IPS-20b (cell line): Measurements from ENCODE around the gene PRR23A.

ENCODE experiments used
- H3K27ac ChIP-seq: one replicate; pipeline ENCODE4 v1.5.1; 2013; ENCODE audit warnings: low read length
- H3K27me3 ChIP-seq: 2 replicates; pipeline ENCODE4 v1.6.1; 2013; ENCODE audit warnings: mild to moderate bottlenecking, low read length, inconsistent platforms; ENCODE audit not compliant: insufficient read depth
- H3K36me3 ChIP-seq: 2 replicates; pipeline ENCODE4 v1.6.1; 2013; ENCODE audit warnings: low read depth, mild to moderate bottlenecking, inconsistent platforms, low read length, moderate library complexity; ENCODE audit not compliant: insufficient read depth
- H3K4me1 ChIP-seq: 2 replicates; pipeline ENCODE4 v1.6.1; 2013; ENCODE audit warnings: mild to moderate bottlenecking, control low read depth, inconsistent platforms, low read length, moderate library complexity; ENCODE audit not compliant: insufficient read depth
- H3K4me3 ChIP-seq: 2 replicates; pipeline ENCODE4 v1.5.1; 2013; ENCODE audit warnings: mild to moderate bottlenecking, low read length, inconsistent platforms
- H3K9ac ChIP-seq: 2 replicates; pipeline ENCODE4 v1.6.1; 2013; ENCODE audit warnings: low read depth, mild to moderate bottlenecking, inconsistent platforms, low read length, moderate library complexity
- H3K9me3 ChIP-seq: 2 replicates; pipeline ENCODE4 v1.6.1; 2013; ENCODE audit warnings: mild to moderate bottlenecking, low read depth, low read length, inconsistent platforms; ENCODE audit not compliant: insufficient read depth

The PRR23A gene

GRCh38 chr3:139016430-139017048 lies 10.5 kb upstream of the PRR23A start:
- Histone ChIP-seq H3K27me3 (no peaks in the 10 kb centered on the region), H3K9ac (no peak overlapping the region), H3K27ac (no peak overlapping the region), H3K36me3 (no peaks in the 10 kb centered on the region), H3K9me3 (peaks cover 4% of the 10 kb centered on the region; the same call in 1 of the 2 replicates), H3K4me1 (no peaks in the 10 kb centered on the region), H3K4me3 (no peak overlapping the region)

DNA sequence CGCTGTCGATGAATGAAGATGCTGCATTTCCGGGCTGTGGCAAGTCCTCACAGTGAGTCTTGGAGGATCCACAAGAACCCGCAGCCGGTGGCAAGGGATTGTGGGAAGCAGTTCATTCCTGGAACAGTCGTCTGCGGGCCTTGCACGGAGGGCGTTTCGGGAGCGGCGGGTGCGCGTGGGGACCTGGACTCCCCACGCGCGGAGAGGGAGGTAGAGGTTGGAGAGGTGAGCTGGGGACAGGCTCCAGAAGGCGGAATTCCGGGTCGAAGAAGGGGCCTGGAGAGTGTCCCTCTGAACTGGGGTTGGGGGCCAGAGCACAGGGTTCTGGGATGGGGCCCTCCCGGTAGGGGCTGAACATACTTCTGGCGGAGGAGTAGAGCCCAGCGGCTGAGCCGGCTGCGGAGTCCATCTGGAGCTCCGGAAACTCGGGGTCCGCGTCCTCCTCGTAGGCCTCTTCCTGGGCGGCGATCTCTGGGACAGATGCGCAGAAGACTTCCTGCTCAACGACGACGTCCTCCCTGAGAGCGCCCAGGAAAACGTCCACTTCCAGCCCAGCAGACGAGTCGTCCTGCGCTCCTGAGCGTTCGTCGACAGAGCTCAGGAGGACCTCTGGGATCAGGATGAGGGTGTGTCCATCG lies 593 bp downstream of the PRR23A start:
- no peak overlapping the region for H3K9ac ChIP-seq
- peaks cover 6% of the 10 kb centered on the region for H3K9me3 ChIP-seq
- no peaks in the 10 kb centered on the region for H3K4me1 ChIP-seq
- H3K27ac ChIP-seq: no peak overlapping the region
- H3K27me3 ChIP-seq: no peaks in the 10 kb centered on the region
- H3K4me3 ChIP-seq: no peak overlapping the region
- no peaks in the 10 kb centered on the region for H3K36me3 ChIP-seq

GRCh38 chr3:138995706-138996105 lies 10.4 kb downstream of the PRR23A start:
- no peaks in the 10 kb centered on the region for H3K9me3 ChIP-seq
- no peaks in the 10 kb centered on the region for H3K36me3 ChIP-seq
- H3K27me3 ChIP-seq: 0 out of 2 replicates have a peak, but pooled peaks cover 4% of the 10 kb centered on the region
- no peaks in the 10 kb centered on the region for H3K4me1 ChIP-seq
- H3K9ac ChIP-seq: no peak overlapping the region
- H3K27ac ChIP-seq: no peak overlapping the region
- H3K4me3 ChIP-seq: no peak overlapping the region

DNA sequence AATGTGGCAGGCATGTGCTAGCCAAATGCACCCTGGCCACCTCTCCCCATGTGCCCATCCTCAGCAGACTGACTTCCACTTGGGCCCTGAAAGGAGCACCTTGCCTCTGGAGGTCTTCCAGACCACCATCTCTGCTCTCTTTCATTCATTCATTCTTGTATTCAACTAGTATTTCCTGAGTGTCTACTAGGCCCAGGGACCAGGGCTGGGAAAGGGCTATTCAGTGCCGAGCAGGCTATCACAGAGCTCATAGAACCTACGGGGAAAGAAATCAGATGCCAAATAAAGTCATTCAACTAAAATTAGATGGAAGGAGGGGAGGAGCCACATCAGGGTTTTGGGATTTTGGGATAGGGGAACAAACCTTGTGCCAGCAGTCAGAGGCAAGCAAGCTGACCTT lies 18.9 kb downstream of the PRR23A start:
- no peaks in the 10 kb centered on the region for H3K4me1 ChIP-seq
- no peak overlapping the region for H3K4me3 ChIP-seq
- H3K27ac ChIP-seq: no peak overlapping the region
- H3K9me3 ChIP-seq: no peaks in the 10 kb centered on the region
- no peak overlapping the region for H3K9ac ChIP-seq
- 0 out of 2 replicates have a peak, but pooled peaks cover under 1% of the 10 kb centered on the region for H3K27me3 ChIP-seq
- H3K36me3 ChIP-seq: no peaks in the 10 kb centered on the region

- Histone ChIP-seq H3K9me3 (no peaks in the 10 kb centered on the region), H3K36me3 (no peaks in the 10 kb centered on the region), H3K9ac (no peak overlapping the region), H3K27me3 (no peaks in the 10 kb centered on the region; the same call in 1 of the 2 replicates), H3K4me1 (no peaks in the 10 kb centered on the region), H3K27ac (no peak overlapping the region), H3K4me3 (no peak overlapping the region)
Observed at GRCh38 chr3:138985932-138986331, 20.1 kb downstream of the PRR23A start.

GRCh38 chr3:138984816-138985215 lies 21.3 kb downstream of the PRR23A start:
- H3K9ac ChIP-seq: no peak overlapping the region
- H3K27ac ChIP-seq: no peak overlapping the region
- no peaks in the 10 kb centered on the region for H3K9me3 ChIP-seq
- no peak overlapping the region for H3K4me3 ChIP-seq
- H3K27me3 ChIP-seq: no peaks in the 10 kb centered on the region; the same call in 1 of the 2 replicates
- no peaks in the 10 kb centered on the region for H3K36me3 ChIP-seq
- H3K4me1 ChIP-seq: no peaks in the 10 kb centered on the region

GRCh38 chr3:138976047-138976446 lies 30.0 kb downstream of the PRR23A start:
- H3K4me1 ChIP-seq: no peaks in the 10 kb centered on the region
- H3K9ac ChIP-seq: no peak overlapping the region
- no peaks in the 10 kb centered on the region for H3K9me3 ChIP-seq
- H3K27ac ChIP-seq: no peak overlapping the region
- no peaks in the 10 kb centered on the region for H3K36me3 ChIP-seq
- no peaks in the 10 kb centered on the region; the same call in 1 of the 2 replicates for H3K27me3 ChIP-seq
- no peak overlapping the region for H3K4me3 ChIP-seq

DNA sequence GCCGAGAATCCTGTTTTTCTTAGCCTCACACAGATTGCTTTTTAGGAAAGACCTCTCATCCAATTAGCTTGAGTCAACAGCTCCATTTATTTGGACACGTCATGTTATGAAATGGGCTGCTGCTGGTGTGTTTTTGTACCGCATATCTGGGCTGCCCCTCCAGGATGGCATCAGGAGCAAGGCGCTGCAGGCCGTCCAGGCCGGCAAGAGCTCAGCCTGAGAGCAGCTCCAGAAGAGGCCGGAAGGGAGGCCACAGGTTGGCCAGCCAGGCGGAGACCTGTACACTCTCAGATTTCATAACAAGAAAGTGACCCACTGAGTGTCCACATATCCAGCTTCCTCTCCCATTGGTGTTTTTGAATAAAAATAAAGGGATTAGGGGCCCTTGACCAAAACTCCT lies 30.7 kb downstream of the PRR23A start:
- Histone ChIP-seq H3K4me3 (no peak overlapping the region), H3K27ac (no peak overlapping the region), H3K4me1 (no peaks in the 10 kb centered on the region), H3K9me3 (no peaks in the 10 kb centered on the region), H3K27me3 (no peaks in the 10 kb centered on the region), H3K9ac (no peak overlapping the region), H3K36me3 (no peaks in the 10 kb centered on the region)

DNA sequence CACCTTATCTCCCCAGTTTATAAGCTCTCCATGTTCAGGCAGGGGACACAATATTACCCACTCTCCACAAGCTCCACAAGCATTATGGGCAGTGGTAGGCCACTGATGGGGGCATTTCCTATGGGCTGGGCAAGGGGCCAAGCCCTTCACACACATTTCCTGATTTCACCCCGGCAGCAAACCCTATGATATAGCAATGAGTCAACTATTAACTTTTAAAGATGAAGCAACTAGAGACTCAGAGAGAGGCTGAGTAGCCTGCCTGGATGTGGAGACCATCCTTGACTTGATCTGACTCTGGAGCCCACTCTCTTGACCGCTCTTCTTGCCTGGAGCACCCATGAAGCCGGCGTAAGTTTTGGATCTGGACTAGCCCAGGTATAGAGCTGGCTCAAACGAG lies 31.6 kb downstream of the PRR23A start:
- Histone ChIP-seq H3K27ac (no peak overlapping the region), H3K27me3 (no peaks in the 10 kb centered on the region), H3K9me3 (no peaks in the 10 kb centered on the region), H3K4me1 (no peaks in the 10 kb centered on the region), H3K36me3 (no peaks in the 10 kb centered on the region), H3K9ac (no peak overlapping the region), H3K4me3 (no peak overlapping the region)

GRCh38 chr3:138972941-138973340 lies 33.1 kb downstream of the PRR23A start:
- no peak overlapping the region for H3K4me3 ChIP-seq
- H3K4me1 ChIP-seq: no peaks in the 10 kb centered on the region
- H3K9me3 ChIP-seq: no peaks in the 10 kb centered on the region
- H3K27me3 ChIP-seq: no peaks in the 10 kb centered on the region
- H3K36me3 ChIP-seq: no peaks in the 10 kb centered on the region
- H3K27ac ChIP-seq: no peak overlapping the region
- no peak overlapping the region for H3K9ac ChIP-seq

GRCh38 chr3:138971766-138972320 lies 34.2 kb downstream of the PRR23A start:
- H3K4me1 ChIP-seq: no peaks in the 10 kb centered on the region
- no peak overlapping the region for H3K27ac ChIP-seq
- H3K9ac ChIP-seq: no peak overlapping the region
- H3K27me3 ChIP-seq: no peaks in the 10 kb centered on the region
- no peaks in the 10 kb centered on the region for H3K9me3 ChIP-seq
- no peak overlapping the region for H3K4me3 ChIP-seq
- H3K36me3 ChIP-seq: no peaks in the 10 kb centered on the region

- H3K36me3 ChIP-seq: no peaks in the 10 kb centered on the region
- peaks cover 16% of the 10 kb centered on the region for H3K27me3 ChIP-seq
- H3K9ac ChIP-seq: no peak overlapping the region
- H3K4me3 ChIP-seq: no peak overlapping the region
- peaks cover 10% of the 10 kb centered on the region for H3K9me3 ChIP-seq
- no peaks in the 10 kb centered on the region for H3K4me1 ChIP-seq
- no peak overlapping the region for H3K27ac ChIP-seq
Observed at GRCh38 chr3:138964923-138965322, 41.1 kb downstream of the PRR23A start.
